CD4-positive, alpha-beta T cell treated with Interleukin-21 for 1 hour (primary cell): ENCODE measurements around the gene MIA2.
"Not testable (repeated sequence)": the region's sequence is repeated elsewhere in the genome, so short reads cannot be mapped to it uniquely, and the experiment has no call there.

Experiments used
- DNase-seq: peaks from one replicate; pipeline ENCODE4 v3.0.0-alpha.2; 2020

MIA2 gene

DNA sequence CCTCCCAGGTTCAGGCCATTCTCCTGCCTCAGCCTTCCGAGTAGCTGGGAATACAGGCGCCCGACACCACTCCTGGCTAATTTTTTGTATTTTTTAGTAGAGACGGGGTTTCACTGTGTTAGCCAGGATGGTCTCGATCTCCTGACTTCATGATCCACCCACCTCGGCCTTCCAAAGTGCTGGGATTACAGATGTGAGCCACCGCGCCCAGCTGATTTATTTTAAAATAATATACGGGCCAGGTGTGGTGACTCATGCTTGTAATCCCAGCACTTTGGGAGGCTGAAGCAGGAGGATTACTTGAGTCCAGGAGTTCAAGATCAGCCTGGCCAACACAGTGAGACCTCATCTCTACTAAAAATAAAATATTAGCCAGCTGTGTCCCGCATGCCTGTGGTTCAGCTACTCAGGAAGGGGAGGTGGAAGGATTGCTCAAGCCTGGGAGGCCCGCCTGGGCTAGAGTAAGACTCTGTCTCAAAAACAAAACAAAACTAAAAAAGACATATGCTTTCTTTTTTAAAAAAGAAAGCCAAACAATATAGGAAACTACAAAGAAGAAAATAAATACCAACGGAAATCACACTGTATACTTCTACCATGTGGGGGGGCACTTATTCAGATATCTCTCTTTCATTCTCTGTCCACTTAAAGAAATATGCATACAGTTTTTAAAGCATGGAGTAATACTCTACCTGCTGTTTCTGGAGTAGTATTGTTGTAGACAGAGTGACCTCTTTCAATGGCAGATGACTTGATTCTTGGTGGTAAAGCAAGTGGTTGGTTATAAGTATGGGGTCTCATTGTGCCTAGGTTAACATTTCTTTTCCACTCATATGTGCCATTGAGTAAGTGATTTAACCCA is 930 bp upstream of the MIA2 start:
- DNase-seq, result peak; percentile 37

DNA sequence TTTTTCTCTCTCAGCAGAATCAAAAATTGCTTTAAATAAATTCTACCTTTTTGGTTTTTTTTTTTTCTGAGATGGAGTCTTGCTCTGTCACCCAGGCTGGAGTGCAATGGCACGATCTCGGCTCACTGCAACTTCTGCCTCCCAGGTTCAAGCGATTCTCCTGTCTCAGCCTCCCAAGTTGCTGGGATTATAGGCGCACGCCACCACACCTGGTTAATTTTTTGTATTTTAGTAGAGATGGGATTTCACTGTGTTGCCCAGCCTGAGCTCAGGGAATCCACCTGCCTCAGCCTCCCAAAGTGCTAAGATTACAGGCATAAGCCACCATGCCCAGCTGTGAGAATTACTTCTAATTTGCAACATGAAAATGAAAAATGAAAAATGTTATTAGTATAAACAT is 1.3 kb downstream of the MIA2 start:
- DNase-seq, result not testable (repeated sequence)

DNA sequence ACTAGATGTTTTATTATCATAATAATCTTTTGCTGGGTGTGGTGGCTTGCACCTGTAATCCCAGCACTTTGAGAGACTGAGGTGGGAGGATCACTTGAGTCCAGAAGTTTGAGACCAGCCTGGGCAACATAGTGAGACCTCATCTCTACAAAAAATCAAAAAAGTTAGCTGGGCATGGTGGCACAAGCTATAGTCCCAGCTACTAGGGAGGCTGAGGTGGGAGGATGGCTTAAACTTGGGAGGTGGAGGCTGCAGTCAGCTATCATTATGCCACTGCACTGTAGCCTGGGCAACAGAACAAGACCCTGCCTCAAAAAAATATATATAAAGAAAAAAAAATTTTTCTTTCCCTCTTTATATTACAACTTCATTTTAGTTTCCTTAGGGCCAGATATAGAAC is 1.8 kb downstream of the MIA2 start:
- not testable (repeated sequence) for DNase-seq

DNA sequence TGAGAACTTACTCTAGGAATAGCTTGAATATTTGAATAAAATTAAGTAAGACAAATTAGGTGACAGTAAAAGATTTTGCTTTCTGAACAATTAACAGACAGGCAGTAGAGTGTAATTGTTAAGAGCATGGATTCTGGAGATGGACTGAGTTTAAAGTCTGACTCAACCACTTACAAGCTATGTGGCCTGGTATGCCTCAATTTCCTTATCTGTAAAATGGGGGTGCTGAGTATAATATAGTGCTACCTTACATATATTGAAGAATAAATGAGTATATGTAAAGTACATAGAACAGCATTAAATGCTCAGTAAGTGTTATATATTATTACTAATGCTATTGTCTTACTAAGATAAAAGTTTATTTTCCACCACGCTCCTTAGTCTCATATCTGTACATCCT is 7.1 kb downstream of the MIA2 start:
- no peak for DNase-seq

DNA sequence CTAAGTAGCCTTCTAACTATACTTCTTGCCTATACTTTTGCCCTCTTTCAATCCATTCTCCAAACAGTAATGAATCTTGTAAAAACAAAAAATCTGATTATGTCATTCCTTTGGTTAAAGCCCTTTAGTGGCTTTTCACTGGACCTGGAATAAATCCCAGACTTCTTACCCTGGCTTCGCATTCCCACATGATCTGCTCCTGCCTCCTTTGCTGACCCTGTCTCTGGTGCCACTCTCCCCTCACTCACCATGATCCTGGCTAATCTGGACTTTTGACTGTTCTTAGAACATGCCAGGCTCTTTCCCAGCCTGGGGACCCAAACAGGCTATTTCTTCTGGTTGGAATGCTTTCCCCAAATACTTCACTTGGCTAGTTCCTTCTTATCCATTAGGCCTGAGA is 7.9 kb downstream of the MIA2 start:
- no peak for DNase-seq

DNA sequence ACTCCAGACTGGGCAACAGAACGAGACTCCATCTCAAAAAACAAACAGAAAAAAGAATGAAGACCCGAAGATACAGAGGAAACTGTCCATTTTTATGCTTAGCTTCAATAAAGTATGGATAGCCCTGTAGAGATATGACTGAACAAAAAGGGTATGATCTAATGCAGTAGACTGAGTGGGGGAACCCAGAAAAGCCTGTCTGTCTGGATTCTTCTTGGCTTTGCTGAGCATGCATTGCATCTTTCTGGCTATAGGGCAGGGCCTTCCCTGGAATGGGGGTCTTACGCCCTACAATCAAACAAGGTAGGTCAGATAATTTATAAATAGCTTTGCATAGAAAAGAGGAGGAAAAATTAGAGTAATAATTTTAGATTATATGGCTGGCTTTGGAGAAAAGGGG is 10.1 kb downstream of the MIA2 start:
- no peak for DNase-seq

DNA sequence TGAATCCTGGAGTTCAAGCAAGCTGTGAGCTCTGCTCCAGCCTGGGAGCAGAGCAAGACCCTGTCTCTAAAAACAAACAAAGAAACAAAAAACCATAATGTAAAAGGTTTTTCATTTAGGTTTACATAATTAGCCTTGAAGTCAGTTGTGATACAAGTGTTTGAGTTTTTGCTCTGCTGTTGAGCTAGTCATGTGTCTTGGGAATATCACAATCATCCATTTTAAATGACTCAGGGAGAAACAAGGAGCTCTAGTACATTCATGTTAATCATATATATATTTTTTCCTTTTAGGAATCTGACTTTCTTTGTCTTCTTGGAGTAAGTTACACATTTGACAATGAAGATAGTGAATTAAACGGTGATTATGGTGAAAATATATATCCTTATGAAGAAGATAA is 12.9 kb downstream of the MIA2 start:
- no peak for DNase-seq

DNA sequence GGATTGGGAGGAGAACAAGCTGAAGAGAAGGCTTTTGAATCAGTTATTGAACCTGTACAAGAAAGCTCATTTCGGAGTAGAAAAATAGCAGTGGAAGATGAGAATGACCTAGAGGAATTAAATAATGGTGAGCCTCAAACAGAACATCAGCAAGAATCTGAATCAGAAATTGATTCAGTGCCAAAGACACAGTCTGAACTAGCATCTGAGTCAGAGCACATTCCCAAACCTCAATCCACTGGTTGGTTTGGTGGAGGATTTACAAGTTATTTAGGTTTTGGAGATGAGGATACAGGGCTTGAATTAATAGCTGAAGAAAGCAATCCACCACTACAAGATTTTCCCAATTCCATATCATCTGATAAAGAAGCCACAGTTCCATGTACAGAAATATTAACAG is 13.5 kb downstream of the MIA2 start:
- DNase-seq, result no peak

DNA sequence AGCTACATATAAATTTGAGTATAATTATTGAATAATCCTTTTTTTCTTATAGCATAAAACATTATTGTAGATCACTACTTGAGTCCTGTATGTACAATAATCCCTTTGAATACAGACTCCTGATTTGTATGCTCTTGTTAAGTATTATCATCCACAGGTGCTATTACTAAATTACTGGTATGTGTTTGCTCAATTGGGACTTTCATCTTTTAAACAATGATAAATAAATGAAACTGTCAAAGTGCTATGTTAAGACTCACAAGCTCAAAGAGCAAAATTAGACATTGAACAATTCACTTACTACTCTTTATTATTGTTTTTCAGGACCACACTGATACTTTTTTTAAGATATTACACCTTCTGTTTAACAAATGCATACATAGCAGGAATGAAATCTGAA is 17.8 kb downstream of the MIA2 start:
- DNase-seq, result no peak

DNA sequence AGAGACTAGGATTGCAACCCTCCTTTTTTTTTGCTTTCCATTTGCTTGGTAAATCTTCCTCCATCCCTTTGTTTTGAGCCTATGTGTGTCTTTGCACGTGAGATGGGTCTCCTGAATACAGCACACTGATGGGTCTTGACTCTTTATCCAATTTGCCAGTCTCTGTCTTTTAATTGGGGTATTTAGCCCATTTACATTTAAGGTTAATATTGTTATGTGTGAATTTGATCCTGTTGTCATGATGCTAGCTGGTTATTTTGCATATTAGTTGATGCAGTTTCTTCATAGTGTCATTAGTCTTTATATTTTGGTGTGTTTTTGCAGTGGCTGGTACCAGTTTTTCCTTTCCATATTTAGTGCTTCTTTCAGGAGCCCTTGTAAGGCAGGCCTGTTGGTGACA is 23.7 kb downstream of the MIA2 start:
- not testable (repeated sequence) for DNase-seq

DNA sequence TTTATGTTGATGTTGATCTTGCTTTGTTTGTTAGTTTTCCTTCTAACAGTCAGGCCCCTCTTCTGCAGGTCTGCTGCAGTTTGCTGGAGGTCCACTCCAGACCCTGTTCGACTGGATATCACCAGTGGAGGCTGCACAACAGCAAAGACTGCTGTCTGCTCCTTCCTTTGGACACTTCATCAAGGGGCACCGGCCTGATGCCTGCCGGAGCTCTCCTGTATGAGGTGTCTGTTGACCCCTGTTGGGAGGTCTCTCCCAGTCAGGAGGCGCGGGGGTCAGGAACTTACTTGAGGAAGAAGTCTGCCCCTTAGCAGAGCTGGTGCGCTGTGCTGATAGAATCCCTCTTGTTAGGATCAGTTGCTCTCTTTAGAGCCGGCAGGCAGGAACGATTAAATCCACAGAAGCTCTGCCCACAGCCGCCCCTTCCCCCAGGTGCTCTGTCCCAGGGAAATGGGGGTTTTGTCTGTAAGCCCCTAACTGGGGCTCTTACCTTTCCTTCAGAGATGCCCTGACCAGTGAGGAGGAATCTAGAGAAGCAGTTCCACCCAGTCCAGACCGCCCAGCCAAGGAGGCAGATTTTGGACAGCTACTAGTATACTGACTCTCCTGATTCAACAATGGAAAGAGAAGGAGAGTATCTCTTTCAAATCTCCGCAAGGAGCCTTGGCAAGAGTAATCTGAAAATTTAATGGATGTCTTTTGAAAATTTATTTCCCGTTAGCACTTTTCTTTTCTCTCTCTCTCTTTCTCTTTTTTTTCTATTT is 25.2 kb downstream of the MIA2 start:
- no peak for DNase-seq

DNA sequence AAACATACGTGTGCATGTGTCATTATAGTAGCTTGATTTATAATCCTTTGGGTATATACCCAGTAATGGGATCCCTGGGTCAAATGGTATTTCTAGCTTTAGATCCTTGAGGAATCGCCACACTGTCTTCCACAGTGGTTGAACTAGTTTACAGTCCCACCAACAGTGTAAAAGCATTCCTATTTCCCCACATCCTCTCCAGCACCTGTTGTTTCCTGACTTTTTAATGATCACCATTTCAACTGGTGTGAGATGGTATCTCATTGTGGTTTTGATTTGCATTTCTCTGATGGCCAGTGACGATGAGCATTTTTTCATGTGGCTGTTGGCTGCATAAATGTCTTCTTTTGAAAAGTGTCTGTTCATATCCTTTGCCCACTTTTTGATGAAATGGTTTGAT is 26.4 kb downstream of the MIA2 start:
- not testable (repeated sequence) for DNase-seq

DNA sequence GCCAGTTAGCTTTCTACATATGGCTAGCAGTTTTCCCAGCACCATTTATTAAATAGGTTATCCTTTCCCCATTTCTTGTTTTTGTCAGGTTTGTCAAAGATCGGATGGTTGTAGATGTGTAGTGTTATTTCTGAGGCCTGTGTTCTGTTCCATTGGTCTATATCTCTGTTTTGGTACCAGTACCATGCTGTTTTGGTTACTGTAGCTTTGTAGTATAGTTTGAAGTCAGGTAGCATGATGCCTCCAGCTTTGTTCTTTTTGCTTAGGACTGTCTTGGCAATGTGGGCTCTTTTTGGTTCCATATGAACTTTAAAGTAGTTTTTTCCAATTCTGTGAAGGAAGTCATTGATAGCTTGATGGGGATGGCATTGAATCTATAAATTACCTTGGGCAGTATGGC is 28.5 kb downstream of the MIA2 start:
- DNase-seq, result not testable (repeated sequence)

DNA sequence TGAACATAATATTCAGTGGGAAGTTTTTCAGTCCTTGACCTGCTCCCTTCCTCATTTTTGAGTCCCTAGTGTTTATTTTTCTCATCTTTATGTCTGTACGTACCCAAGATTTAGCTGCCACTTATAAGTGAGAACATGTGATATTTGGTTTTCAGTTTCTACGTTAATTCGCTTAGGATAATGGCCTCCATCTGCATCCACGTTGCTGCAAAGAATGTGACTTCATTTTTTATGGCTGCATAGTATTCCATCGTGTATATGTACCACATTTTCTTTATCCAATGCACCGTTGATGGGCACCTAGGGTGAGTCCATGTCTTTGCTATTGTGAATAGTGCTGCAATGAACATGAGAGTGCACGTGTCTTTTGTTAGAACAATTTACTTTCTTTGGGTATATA is 30.3 kb downstream of the MIA2 start:
- DNase-seq, result no peak

DNA sequence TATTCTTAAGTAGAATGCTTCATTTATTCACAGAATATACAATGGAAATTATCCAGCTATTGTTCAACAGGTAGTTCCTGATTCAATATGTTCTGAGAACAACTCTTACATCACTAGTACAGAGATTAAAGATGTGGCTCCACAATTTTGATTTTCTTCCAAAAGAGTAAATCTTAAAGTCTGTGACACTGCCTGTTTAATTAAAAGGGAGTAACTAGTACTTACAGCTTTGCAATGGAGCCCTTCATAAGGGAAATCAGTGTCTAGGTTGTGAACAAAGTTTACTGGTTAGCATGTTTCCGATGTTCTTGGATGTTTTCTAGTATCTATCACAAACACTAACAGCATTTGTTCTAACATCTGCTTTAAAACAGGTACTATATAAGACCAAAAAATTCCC is 30.8 kb downstream of the MIA2 start:
- no peak for DNase-seq

DNA sequence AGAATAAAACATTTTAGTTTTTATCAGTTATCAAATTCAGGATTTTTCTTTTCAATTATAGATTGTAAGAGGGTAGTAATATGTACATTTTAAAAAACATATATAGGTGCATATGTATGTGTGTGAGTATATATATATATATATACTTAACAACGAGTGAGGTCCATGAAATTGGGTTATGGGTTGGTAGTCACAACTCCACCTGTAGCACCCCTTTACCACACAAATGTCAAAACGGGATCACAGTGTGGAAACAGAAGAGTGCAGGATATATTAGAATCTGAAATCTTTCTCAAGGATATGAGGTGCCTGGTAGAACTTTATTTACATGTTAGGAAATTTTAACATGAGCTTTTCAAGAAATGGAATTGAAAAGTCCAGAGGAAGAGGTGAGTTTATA is 31.3 kb downstream of the MIA2 start:
- DNase-seq, result no peak

DNA sequence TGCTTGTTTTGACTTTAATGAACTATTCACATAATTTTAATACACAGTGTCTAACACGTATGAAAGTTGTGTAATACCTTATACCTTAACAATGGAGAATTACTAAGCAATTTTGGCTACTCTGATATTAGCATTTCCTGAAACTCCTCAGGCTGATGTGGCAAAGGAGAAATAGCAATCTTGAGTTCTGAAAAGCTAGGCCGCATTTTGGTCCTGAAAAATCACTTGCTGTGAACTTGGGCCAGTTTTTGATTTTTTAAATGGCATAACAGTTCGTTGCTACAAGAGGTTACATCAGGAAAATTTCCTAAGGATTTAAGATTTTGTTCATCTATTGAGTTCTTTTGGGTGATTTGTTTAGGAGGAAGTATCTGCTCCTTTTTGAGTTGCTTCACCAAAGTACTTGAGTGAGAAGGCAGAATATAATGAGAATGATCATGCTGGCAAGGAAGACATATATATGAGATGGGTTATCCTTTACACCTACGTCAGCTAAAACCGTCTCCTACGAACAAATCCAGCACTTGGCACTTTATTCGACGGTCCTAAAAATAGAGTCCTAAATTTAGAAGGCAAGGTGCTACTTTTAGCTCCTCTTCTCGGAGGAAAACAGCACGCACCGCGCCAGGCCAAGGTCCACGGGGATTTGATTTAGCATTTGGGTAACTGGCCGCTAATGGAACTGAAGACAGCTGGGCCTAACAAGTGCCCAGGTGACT is 32.2 kb downstream of the MIA2 start:
- DNase-seq, result no peak

DNA sequence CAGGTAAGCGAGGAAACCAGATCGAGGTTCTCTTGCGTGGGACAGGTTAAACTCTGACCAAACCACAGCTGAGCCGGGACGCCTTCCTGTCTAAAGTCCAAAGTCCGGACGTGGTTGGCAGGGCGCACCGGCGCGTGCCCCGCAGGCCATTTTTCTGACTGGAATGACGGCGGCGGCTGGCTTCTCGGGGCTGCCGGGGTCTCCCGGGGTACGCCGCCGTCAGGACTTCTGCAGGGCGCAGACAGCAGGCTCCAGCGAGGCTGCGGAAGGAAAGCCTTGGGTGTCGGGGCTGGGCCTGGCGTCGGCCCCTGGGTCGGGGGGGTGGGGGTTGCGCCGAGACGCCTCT is 32.8 kb downstream of the MIA2 start:
- no peak for DNase-seq

DNA sequence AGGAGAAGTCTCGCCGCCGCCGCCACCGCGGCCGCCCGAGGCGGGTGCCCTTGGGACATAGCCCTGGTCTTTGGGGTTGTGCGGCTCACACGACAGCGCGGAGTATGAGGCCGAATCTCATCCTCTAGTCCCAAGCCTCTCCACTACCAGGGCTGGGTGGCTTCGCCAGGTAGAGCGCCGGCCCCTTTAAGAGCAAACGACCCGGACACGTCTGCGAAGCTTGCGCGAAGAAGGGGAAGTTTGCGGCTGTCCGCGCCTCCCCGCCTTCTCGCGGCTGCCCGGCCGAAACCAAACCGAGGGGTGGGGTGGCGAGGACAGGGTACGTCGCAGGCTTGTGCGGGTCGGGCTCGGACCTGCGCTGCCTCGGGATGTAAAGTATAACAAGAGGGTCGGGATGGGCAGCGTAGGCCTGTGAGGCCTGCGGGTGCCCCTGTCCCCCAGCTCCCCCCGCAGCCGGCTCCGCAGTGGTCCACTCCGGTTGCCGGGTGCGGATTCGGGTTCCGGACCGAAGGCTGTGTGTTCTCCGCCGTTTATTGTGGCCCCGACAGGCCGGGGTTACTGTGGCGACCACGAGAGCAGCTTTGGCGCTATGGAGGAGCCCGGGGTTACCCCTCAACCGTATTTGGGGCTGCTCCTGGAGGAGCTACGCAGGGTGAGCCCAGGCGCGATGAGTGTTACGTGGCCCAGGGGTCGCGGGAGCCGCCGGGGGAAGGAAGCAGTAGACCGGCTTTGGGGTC is 33.3 kb downstream of the MIA2 start:
- DNase-seq, result peak; percentile 85

DNA sequence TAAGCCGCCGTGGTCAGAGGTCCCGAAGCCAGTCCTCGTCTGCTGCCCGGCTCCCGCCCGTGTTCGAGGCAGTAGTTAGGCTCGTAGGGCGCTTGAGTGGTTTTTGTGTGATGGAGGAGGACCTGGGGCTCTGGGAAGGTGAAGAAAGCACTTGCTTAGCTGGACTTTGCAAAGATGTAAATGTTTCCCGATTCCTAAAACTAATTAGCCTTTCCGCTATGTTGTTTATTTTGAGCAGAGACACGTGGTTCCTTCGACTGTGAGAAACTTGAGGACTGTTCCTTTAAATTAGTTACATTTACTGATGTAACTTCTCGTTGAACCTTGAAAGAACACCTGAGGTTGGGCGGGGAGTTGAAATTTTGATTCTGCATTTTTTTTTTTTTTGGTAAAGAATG is 33.9 kb downstream of the MIA2 start:
- DNase-seq, result peak; percentile 53

DNA sequence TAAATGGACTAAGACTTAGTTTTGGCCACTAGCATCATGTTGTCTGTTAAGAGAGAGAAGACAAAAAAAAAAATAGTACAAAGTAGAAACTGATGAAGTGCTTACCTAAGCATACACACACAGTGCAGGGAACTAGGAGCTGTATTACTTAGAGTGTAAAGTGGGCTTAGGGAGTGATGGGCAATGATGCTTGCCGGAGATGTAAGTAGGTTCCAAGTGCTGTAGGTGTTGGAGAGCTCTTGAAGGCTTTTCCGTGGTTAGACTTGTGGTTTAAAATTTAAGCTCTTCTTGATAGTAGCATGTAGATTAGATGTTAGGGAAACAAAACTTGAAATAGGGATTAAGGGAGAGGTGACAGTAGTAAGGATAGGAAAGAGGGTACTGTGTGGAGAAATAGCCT is 34.7 kb downstream of the MIA2 start:
- DNase-seq, result peak; percentile 12

DNA sequence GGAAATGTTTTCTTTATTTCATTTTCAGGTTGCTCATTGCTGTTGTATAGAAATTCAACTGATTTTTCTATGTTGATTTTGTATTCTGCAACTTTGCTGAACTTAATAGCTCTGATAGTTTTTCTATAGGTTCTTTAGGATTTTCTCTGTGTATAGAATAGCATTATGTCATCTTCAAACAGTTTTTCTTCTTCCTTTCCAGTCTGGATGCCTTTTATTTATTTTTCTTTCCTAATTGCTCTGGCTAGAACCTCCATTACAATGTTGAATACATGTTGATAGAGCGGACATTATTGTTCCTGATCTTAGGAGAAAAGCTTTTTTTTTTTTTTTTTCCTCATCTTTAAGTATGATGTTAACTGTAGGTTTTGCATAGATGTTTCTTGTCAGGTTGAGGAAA is 39.2 kb downstream of the MIA2 start:
- DNase-seq, result no peak

DNA sequence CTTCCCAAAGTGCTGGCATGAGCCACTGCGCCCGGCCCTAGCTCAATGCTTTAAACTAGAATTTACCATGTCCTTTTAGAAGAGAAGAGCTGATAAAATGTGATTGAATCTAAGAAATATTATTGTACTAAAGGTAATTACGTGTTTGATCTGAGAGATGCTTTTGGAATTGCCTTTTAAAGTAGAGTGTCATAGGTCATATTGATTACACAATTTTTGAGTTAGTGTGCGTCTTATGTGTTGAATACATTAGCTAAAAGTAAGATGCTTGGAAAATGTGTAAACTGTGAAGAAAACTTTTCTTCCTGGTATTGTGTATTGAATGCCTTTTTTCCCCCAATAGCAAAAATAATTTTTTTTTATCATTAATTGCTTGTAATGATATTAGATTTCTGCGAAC is 41.7 kb downstream of the MIA2 start:
- DNase-seq, result no peak
